Measurements from ENCODE around the gene MRPL44.

The MRPL44 gene

DNA sequence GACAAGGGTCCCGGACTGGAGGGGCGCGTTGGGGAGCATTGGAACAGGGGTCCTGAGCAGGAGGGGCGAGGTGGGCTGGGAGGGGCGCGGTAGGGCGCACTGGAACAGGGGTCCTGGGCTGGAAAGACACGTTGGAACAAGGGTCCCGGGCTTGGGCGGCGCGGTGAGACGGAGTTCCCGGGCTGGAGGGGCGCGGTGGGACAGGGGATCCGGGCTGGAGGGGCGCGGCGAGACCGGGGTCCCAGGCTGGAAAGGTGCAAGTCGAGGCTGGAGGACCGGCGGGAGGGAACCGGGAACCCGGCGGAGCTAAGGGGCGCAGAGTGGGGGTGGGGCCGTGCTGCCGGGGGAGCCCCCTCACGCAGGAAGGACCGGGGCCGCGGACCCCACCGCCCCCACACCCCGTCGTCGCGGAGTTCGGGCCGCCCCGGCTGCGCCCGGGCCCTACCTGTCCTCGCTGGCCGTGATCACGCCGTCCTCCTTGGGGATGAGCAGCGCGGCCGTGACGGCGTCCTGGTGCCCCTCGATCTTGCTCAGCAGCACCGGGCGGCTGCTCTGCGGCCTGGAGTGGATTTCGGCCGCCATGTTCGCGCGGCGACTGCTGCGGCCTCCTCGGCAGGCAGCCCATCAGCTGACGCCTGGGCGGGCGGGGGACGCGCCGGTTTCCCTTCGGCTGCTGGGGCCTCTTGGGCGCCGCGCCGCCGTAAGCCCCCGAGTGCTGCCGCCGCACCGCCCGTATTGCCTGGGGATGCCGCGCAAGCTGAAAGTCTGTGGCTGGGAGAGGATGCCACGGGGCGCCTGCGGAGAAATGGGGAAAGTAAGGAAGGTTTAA, 12.3 kb upstream of the MRPL44 start, which contains the start of gene WDFY1:
TSS of gene WDFY1 (minus strand) at position 633 of the 829 bp plus-strand sequence. CDS start at position 582, 51 bp downstream.
- Histone ChIP-seq H3F3A (ENCODE audit: insufficient read depth, low read length) (no peaks in the 10 kb centered on the region), H3K4me1 (ENCODE audit: insufficient read depth, low read length, severe bottlenecking) (peaks cover 23% of the 10 kb centered on the region), H3K79me2 (ENCODE audit: insufficient read depth, low read length) (no peaks in the 10 kb centered on the region), H3K4me2 (ENCODE audit: low read length) (peak within 1 kb of the TSS; percentile 73), H4K20me1 (ENCODE audit: insufficient read depth, low read length) (no peaks in the 10 kb centered on the region), H3K9me2 (ENCODE audit: low read depth, low read length) (no peaks in the 10 kb centered on the region), H3K4me3 (ENCODE audit: low read depth, low read length, poor library complexity, severe bottlenecking) (peak within 1 kb of the TSS; percentile 75), H2AFZ (ENCODE audit: low read length) (peak within 1 kb of the TSS; percentile 43), H3K9ac (ENCODE audit: low read length) (peak within 1 kb of the TSS; percentile 63), H3K9me3 (ENCODE audit: low read length) (no peaks in the 10 kb centered on the region), H3K27ac (ENCODE audit: low read depth, low read length, poor library complexity, severe bottlenecking) (no peak within 1 kb of the TSS), H3K36me3 (ENCODE audit: insufficient read depth, low read length) (no peaks in the 10 kb centered on the region), H3K27me3 (ENCODE audit: insufficient read depth, low read length) (no peaks in the 10 kb centered on the region)
- TF ChIP-seq, protein P1, sequence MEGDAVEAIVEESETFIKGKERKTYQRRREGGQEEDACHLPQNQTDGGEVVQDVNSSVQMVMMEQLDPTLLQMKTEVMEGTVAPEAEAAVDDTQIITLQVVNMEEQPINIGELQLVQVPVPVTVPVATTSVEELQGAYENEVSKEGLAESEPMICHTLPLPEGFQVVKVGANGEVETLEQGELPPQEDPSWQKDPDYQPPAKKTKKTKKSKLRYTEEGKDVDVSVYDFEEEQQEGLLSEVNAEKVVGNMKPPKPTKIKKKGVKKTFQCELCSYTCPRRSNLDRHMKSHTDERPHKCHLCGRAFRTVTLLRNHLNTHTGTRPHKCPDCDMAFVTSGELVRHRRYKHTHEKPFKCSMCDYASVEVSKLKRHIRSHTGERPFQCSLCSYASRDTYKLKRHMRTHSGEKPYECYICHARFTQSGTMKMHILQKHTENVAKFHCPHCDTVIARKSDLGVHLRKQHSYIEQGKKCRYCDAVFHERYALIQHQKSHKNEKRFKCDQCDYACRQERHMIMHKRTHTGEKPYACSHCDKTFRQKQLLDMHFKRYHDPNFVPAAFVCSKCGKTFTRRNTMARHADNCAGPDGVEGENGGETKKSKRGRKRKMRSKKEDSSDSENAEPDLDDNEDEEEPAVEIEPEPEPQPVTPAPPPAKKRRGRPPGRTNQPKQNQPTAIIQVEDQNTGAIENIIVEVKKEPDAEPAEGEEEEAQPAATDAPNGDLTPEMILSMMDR (IDR thresholded peaks at IDR 0.05; ENCODE audit: low read length): no peak
- TF ChIP-seq EZH2 (IDR thresholded peaks at IDR 0.05; ENCODE audit: borderline replicate concordance, low read length): no peak

DNA sequence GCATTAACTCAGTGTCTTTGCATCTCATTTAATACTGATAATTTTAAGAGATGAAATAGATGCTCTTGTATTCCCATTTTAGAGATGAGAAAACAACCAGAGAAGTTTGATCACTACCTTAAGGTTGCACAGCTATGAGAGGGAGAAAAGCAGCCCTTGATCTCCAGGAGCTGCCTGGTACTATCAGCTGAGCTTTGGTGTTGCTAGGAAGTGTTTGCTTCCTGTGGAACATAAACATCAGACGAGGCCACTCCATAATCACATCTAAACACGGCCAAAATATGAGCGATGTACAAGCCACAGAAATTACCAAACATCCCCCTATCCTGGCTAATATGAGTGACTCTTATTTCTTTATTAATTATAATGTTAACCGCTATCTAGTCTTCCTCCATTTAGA, 11.5 kb upstream of the MRPL44 start:
- TF ChIP-seq, protein P1 (IDR thresholded peaks at IDR 0.05; ENCODE audit: low read length): no peak
- no peak for TF ChIP-seq EZH2 (IDR thresholded peaks at IDR 0.05; ENCODE audit: borderline replicate concordance, low read length)
- Histone ChIP-seq H3K79me2 (ENCODE audit: insufficient read depth, low read length) (no peaks in the 10 kb centered on the region), H3F3A (ENCODE audit: insufficient read depth, low read length) (no peaks in the 10 kb centered on the region), H3K36me3 (ENCODE audit: insufficient read depth, low read length) (no peaks in the 10 kb centered on the region), H3K4me2 (ENCODE audit: low read length) (peak overlapping the region; percentile 73), H3K27me3 (ENCODE audit: insufficient read depth, low read length) (no peaks in the 10 kb centered on the region), H3K9me3 (ENCODE audit: low read length) (no peaks in the 10 kb centered on the region), H4K20me1 (ENCODE audit: insufficient read depth, low read length) (no peaks in the 10 kb centered on the region), H3K4me1 (ENCODE audit: insufficient read depth, low read length, severe bottlenecking) (peaks cover 32% of the 10 kb centered on the region), H2AFZ (ENCODE audit: low read length) (peak overlapping the region; percentile 43), H3K9ac (ENCODE audit: low read length) (peak overlapping the region; percentile 63; the same call in 1 of the 2 replicates), H3K27ac (ENCODE audit: low read depth, low read length, poor library complexity, severe bottlenecking) (no peak overlapping the region), H3K9me2 (ENCODE audit: low read depth, low read length) (no peaks in the 10 kb centered on the region), H3K4me3 (ENCODE audit: low read depth, low read length, poor library complexity, severe bottlenecking) (peak overlapping the region; percentile 75)

DNA sequence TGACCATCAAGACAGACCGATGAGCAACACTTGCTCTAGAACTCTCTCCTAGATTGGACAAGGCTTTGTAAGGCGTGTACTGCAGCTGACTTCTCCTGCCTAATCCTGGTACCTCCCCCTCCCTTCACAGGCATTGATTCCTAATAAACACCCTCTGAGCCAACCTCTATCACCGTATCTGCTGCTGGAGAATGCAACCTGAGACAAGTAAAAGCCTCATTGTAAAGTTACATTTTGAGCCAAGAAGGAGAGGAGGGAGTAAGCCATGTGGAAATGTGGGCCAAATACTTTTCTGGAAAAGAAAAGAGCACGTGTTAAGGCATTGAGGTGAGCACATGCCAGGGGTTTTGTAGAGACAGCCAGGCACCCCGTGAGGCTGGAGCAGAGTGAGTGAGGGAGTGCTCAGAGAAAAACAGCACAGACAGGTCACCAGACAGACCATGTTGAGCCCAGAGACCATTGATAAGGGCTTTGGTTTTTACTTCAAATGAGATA, 9.5 kb upstream of the MRPL44 start:
- Histone ChIP-seq H2AFZ (ENCODE audit: low read length) (no peak overlapping the region), H3K27ac (ENCODE audit: low read depth, low read length, poor library complexity, severe bottlenecking) (no peak overlapping the region)

More for the DNA sequence above, 9.5 kb upstream of the MRPL44 start:
- Histone ChIP-seq H3K9me3 (ENCODE audit: low read length) (no peaks in the 10 kb centered on the region), H3K9me2 (ENCODE audit: low read depth, low read length) (no peaks in the 10 kb centered on the region), H3K79me2 (ENCODE audit: insufficient read depth, low read length) (no peaks in the 10 kb centered on the region), H3K4me1 (ENCODE audit: insufficient read depth, low read length, severe bottlenecking) (peaks cover 52% of the 10 kb centered on the region), H3K9ac (ENCODE audit: low read length) (no peak overlapping the region), H4K20me1 (ENCODE audit: insufficient read depth, low read length) (no peaks in the 10 kb centered on the region), H3K27me3 (ENCODE audit: insufficient read depth, low read length) (no peaks in the 10 kb centered on the region), H3K4me3 (ENCODE audit: low read depth, low read length, poor library complexity, severe bottlenecking) (no peak overlapping the region), H3K4me2 (ENCODE audit: low read length) (no peak overlapping the region), H3K36me3 (ENCODE audit: insufficient read depth, low read length) (no peaks in the 10 kb centered on the region), H3F3A (ENCODE audit: insufficient read depth, low read length) (no peaks in the 10 kb centered on the region)
- TF ChIP-seq, protein P1 (IDR thresholded peaks at IDR 0.05; ENCODE audit: low read length): no peak
- TF ChIP-seq EZH2 (IDR thresholded peaks at IDR 0.05; ENCODE audit: borderline replicate concordance, low read length): no peak

Data from OCI-LY1 (cell line).